B cell (primary cell): ENCODE data around the gene SMAD2. TPM values are rescaled to one million over a fixed set of nuclear protein-coding genes. Genes with fewer than 3 reads are reported as not detected.

Experiments used
- ATAC-seq: fragments of 200-7000 bp; cut with Tn5 transposase; one replicate; pipeline ENCODE4 v1.10.0; 2021; ENCODE audit warnings: low read depth, mild to moderate bottlenecking, moderate number of reproducible peaks, moderate library complexity
- CTCF ChIA-PET: fragments of 350-600 bp; sonication (Branson Sonifier 250); formaldehyde crosslinking; loops from one replicate; lab custom pipeline; 2021; ENCODE audit warnings: antibody characterized with exemption, inconsistent platforms; lab: Charles Lee
- POLR2A ChIA-PET: fragments of 350-600 bp; sonication (Branson Sonifier 250); formaldehyde crosslinking; loops from one replicate; lab custom pipeline; 2021; ENCODE audit warnings: antibody characterized with exemption; lab: Charles Lee
- DNase-seq: peaks from one replicate; pipeline ENCODE4 v3.0.0; 2013
- H2AFZ ChIP-seq: 2 replicates; pipeline ENCODE4 v1.6.1; 2012; ENCODE audit warnings: mild to moderate bottlenecking, low read depth, low read length; ENCODE audit not compliant: insufficient read depth, poor library complexity, severe bottlenecking
- H3K27ac ChIP-seq, 2 donors: 1 replicate in 1 of 2; 2 replicates in 1 of 2; pipeline ENCODE4 v1.5.1; 2012 to 2013; ENCODE audit warnings: low read length in 2 of 2, mild to moderate bottlenecking in 2 of 2, moderate library complexity in 1 of 2
- H3K27me3 ChIP-seq, 4 experiments: fragments of 200-600 bp in 1 of 4; sonication (generic) in 1 of 4; replicated peaks in 1 of 4; 1 replicate in 2 of 4; 2 replicates in 2 of 4; pipeline versions ENCODE4 v1.6.1 to v1.7.0; 2013 to 2016; ENCODE audit warnings: low read length in 3 of 4, mild to moderate bottlenecking in 2 of 4, mixed read lengths in 1 of 4, moderate library complexity in 1 of 4; ENCODE audit not compliant: insufficient read depth in 4 of 4, control insufficient read depth in 3 of 4; ENCODE audit errors: control extremely low read depth in 1 of 4
- H3K36me3 ChIP-seq, 2 experiments: replicated peaks in 1 of 2; 1 replicate in 1 of 2; 2 replicates in 1 of 2; pipeline versions ENCODE4 v1.6.1 to v1.7.1; 2013; ENCODE audit warnings: low read length in 1 of 2; ENCODE audit not compliant: insufficient read depth in 2 of 2, control insufficient read depth in 1 of 2; ENCODE audit errors: control extremely low read depth in 1 of 2, extremely low read depth in 1 of 2
- H3K4me1 ChIP-seq, 2 donors: fragments of 200-600 bp in 1 of 2; sonication (generic) in 1 of 2; 1 replicate in 1 of 2; 2 replicates in 1 of 2; pipeline versions ENCODE4 v1.5.1 to v1.6.1; 2013 to 2017; ENCODE audit warnings: low read length in 2 of 2; ENCODE audit not compliant: control insufficient read depth in 2 of 2, insufficient read depth in 2 of 2
- H3K4me2 ChIP-seq: replicated peaks from 2 replicates; pipeline ENCODE3; 2012; ENCODE audit warnings: mild to moderate bottlenecking, low read depth, low read length; ENCODE audit not compliant: poor library complexity, severe bottlenecking
- H3K4me3 ChIP-seq, 5 experiments: fragments of 200-600 bp in 1 of 5; sonication (generic) in 1 of 5; 1 replicate in 3 of 5; 2 replicates in 2 of 5; pipeline versions ENCODE4 v1.5.1 to v1.7.0; 2011 to 2016; ENCODE audit warnings: low read length in 4 of 5, mild to moderate bottlenecking in 4 of 5, low read depth in 2 of 5, control low read depth in 1 of 5, moderate library complexity in 1 of 5; ENCODE audit not compliant: insufficient read depth in 1 of 5; ENCODE audit errors: control extremely low read depth in 1 of 5, extremely low read depth in 1 of 5
- H3K79me2 ChIP-seq: fragments of 200-600 bp; sonication (generic); one replicate; pipeline ENCODE4 v1.6.0; 2016; ENCODE audit warnings: low read length; ENCODE audit not compliant: control insufficient read depth, insufficient read depth
- H3K9ac ChIP-seq: fragments of 200-600 bp; sonication (generic); 2 replicates; pipeline ENCODE4 v1.6.1; 2017; ENCODE audit warnings: mild to moderate bottlenecking, low read length, moderate library complexity
- H3K9me3 ChIP-seq, 3 donors: one replicate each; pipeline versions ENCODE4 v1.6.1 to v1.7.1; 2013; ENCODE audit warnings: low read length in 2 of 3; ENCODE audit not compliant: control insufficient read depth in 2 of 3, insufficient read depth in 1 of 3; ENCODE audit errors: control extremely low read depth in 1 of 3
- H4K20me1 ChIP-seq: 2 replicates; pipeline ENCODE4 v1.6.0; 2012; ENCODE audit warnings: mild to moderate bottlenecking, low read length; ENCODE audit not compliant: insufficient read depth, control insufficient read depth, poor library complexity, severe bottlenecking
- H3K27ac Mint-ChIP-seq: one replicate; pipeline ENCODE4 v1.8.0; 2021; ENCODE audit warnings: mixed read lengths
- H3K27me3 Mint-ChIP-seq: one replicate; pipeline ENCODE4 v1.8.0; 2021; ENCODE audit warnings: mixed read lengths
- H3K4me1 Mint-ChIP-seq: one replicate; pipeline ENCODE4 v1.8.0; 2021; ENCODE audit warnings: mixed read lengths
- H3K4me3 Mint-ChIP-seq: one replicate; pipeline ENCODE4 v1.8.0; 2021; ENCODE audit warnings: mixed read lengths
- H3K9me3 Mint-ChIP-seq: one replicate; pipeline ENCODE4 v1.8.0; 2022; ENCODE audit warnings: mixed read lengths; ENCODE audit not compliant: insufficient read depth
- EZH2 ChIP-seq: IDR thresholded peaks from 2 replicates; pipeline ENCODE4 v1.6.1; 2012; ENCODE audit warnings: borderline replicate concordance, low read depth, mild to moderate bottlenecking, moderate library complexity, low read length; ENCODE audit not compliant: insufficient read depth, poor library complexity, severe bottlenecking
- WGBS: methylation state at CpG from one replicate; pipeline ENCODE4 v1.1.5; 2013; ENCODE audit warnings: missing lambda C conversion rate; ENCODE audit not compliant: insufficient coverage; 5-methylcytosine and 5-hydroxymethylcytosine counted together
- intact Hi-C: fragments of 100-400 bp; cut with micrococcal nuclease; formaldehyde crosslinking; loops from one replicate; pipeline ENCODE4 v1.10.0; 2022
- polyA plus RNA-seq: library from polyadenylated mRNA; depleted of rRNA; stranded (reverse); fragments of >200 nt; gene quantifications from 2 replicates; pipeline ENCODE4 v1.2.3, GENCODE V29; 2012
- total RNA-seq, 2 donors: library from RNA; stranded (reverse); fragments of 120-200 nt in 1 of 2; gene quantifications; 1 replicate in 1 of 2; 2 replicates in 1 of 2; pipeline versions ENCODE4 v1.2.3 to v1.2.4, GENCODE V29; 2013 to 2022
- TF ChIP-seq, protein P1 (sequence below): fragments of 200-600 bp; IDR thresholded peaks from one replicate; pipeline ENCODE4 v1.8.0; 2022; ENCODE audit warnings: antibody characterized with exemption, mild to moderate bottlenecking

The SMAD2 gene
- total and polyA plus RNA-seq, 2 donors (not counting 1 experiment from before 2014, with no cell fraction given): 23.4 to 139 TPM

GRCh38 chr18:47917923-47918610 is 12.4 kb downstream of the SMAD2 start:
- TF ChIP-seq EZH2: no peak
- TF ChIP-seq, protein P1, sequence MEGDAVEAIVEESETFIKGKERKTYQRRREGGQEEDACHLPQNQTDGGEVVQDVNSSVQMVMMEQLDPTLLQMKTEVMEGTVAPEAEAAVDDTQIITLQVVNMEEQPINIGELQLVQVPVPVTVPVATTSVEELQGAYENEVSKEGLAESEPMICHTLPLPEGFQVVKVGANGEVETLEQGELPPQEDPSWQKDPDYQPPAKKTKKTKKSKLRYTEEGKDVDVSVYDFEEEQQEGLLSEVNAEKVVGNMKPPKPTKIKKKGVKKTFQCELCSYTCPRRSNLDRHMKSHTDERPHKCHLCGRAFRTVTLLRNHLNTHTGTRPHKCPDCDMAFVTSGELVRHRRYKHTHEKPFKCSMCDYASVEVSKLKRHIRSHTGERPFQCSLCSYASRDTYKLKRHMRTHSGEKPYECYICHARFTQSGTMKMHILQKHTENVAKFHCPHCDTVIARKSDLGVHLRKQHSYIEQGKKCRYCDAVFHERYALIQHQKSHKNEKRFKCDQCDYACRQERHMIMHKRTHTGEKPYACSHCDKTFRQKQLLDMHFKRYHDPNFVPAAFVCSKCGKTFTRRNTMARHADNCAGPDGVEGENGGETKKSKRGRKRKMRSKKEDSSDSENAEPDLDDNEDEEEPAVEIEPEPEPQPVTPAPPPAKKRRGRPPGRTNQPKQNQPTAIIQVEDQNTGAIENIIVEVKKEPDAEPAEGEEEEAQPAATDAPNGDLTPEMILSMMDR: no peak
- Histone ChIP-seq H3K9ac (no peak overlapping the region), H4K20me1 (peaks cover 96% of the 10 kb centered on the region), H3K4me1 (no peaks in the 10 kb centered on the region), H3K27me3 (no peaks in the 10 kb centered on the region), H3K79me2 (peaks cover 91% of the 10 kb centered on the region), H3K27ac (no peak overlapping the region), H3K36me3 (peaks cover 3% of the 10 kb centered on the region in 2 experiments), H3K4me3 (no peak overlapping the region), H3K4me2 (no peak overlapping the region), H3K9me3 (no peaks in the 10 kb centered on the region), H2AFZ (no peak overlapping the region)
- no peak overlapping the region for H3K27ac Mint-ChIP-seq
- intact Hi-C loops: loop anchor here (10.0 kb wide), 1 partner anchor 53 kb away; no protein-coding TSS in a partner anchor
- CTCF ChIA-PET: no interaction called here
- POLR2A ChIA-PET: no interaction called here
- DNase-seq: no peak
- no peaks in the 10 kb centered on the region for H3K9me3 Mint-ChIP-seq
- peaks cover 20% of the 10 kb centered on the region for H3K4me1 Mint-ChIP-seq
- ATAC-seq: no peak
- no CpG with 5 or more reads among the region's 8 CpGs for WGBS
- no peak overlapping the region for H3K4me3 Mint-ChIP-seq
- no peaks in the 10 kb centered on the region for H3K27me3 Mint-ChIP-seq

DNA sequence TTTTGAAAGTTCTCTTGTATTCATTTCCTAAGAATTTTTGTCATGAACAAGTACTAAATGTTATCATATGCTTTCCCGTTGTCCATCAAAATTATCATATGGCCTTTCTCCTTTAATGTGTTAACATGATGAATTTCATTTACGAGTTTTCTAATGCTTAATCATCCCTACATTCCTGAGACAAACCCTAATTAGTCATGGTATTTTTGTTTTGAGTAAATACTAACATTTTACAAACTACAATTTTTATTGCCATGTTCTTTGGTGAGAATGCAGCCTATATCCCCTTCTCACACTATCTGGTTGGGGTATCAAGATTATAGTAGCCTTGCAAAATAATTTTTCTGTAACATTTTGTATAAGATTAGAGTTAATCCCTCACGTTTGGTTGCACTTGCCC is 14.5 kb downstream of the SMAD2 start:
- Histone ChIP-seq H4K20me1 (peaks cover 94% of the 10 kb centered on the region), H3K27me3 (no peaks in the 10 kb centered on the region), H3K4me1 (no peaks in the 10 kb centered on the region), H3K9ac (no peak overlapping the region), H3K9me3 (no peaks in the 10 kb centered on the region), H3K36me3 (peaks cover 3% of the 10 kb centered on the region in 2 experiments), H2AFZ (no peak overlapping the region), H3K79me2 (peaks cover 89% of the 10 kb centered on the region), H3K4me3 (no peak overlapping the region), H3K4me2 (no peak overlapping the region), H3K27ac (no peak overlapping the region)
- H3K27me3 Mint-ChIP-seq: no peaks in the 10 kb centered on the region
- H3K9me3 Mint-ChIP-seq: no peaks in the 10 kb centered on the region
- no CpG with 5 or more reads among the region's 3 CpGs for WGBS
- CTCF ChIA-PET: no interaction called here
- ATAC-seq (no peak), DNase-seq (no peak)
- H3K27ac Mint-ChIP-seq: no peak overlapping the region
- peaks cover 23% of the 10 kb centered on the region for H3K4me1 Mint-ChIP-seq
- no peak overlapping the region for H3K4me3 Mint-ChIP-seq
- TF ChIP-seq EZH2: no peak
- TF ChIP-seq, protein P1: no peak
- POLR2A ChIA-PET: no interaction called here
- intact Hi-C loops: loop anchor here (10.0 kb wide), 1 partner anchor 51 kb away; no protein-coding TSS in a partner anchor
